HG03280 (cell line): Measurements from ENCODE around the gene OR2V2.
"Not testable (repeated sequence)": the region's sequence is repeated elsewhere in the genome, so short reads cannot be mapped to it uniquely, and the experiment has no call there.

ENCODE experiments used
- ATAC-seq: cut with Tn5 transposase; IDR thresholded peaks from one replicate; pipeline ENCODE4 v1.9.1; 2021; ENCODE audit warnings: mild to moderate bottlenecking, moderate library complexity; ENCODE audit not compliant: unreplicated experiment

The OR2V2 gene

DNA sequence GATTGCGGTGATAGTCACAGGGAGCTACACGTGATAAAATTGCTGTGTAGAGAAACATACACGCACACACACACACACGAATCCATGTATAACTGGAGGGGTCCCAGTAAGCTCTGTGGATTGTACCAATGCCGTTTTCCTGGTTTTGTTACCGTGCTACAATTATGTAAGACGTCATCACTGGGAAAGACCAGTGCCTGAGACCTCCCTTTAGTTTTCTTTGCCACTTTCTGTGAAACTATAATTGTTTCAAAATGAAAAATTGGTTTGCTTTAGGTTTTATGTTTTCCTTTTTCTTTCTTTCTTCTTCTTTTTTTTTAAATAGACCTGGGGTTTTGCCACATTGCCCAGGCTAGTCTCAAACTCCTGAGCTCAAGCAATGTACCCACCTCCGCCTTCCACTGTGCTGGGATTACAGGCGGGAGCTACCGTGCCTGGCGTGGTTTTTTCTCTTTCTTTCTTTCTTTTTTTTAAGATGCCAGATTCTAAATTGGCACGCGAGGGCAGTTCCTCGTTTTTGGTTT lies 21.3 kb downstream of the OR2V2 start:
- no peak for ATAC-seq

DNA sequence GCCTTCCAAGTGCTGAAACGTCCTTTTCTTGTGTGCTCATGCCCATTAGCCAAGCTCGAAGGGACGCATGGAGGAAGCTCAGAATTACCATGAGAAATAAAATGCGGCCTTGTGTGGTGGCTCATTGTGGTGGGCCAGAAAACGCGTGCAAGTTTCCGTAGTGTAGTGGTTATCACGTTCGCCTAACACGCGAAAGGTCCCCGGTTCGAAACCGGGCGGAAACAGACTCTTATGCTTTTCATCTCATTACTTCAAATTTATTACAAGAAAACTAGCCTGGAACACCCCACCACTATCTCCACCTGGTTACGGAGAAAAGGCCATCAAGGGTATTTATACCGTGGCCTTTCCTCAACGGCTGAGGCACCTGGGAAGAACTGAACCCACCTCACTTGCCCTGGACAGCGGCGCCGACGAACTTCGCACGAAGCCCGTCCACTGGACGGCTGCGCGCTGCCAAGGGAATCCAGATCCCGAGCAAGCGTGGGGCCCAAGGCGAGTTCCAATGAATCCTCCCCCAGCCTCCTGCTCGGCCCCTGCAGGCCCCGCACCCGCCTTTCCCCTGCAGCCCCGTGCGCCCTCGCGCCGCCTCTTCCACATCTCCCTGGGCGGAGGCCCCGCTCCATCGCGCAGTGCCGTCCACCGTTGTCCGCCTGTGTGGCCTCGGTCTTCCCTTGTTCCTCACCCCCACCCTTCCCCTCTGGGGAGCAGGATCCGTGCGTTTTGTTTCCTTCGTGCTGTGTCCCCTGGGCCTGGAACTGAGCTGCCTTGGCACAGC lies 22.3 kb downstream of the OR2V2 start:
- ATAC-seq, result not testable (repeated sequence)

DNA sequence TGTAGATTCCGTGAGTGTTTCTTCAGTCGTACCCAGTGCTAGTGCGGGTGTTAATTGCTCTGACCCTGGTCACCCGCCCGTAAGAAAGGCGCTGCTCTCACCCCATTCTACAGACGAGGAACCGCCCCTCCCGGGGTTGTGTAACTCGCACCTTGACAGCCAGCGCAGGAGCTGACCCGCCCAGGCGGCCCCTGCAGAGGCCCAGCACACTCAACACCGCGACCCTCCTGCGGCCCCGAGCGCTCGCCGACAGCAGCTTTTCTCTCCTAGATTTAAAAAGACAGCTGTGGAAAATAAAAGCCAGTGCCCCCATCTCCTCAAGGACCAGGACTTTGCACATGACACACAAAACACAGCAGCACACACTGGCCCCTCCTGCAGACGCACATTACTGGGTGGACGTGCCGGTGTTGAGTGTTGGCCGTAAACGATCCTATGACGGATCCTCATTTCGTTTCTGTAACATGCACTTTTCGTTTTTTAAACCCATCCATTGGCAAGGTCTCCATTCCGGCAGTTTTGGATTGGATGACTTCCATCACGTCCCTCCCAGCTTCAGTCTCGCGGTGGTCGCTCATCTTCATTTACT lies 22.9 kb downstream of the OR2V2 start:
- no peak for ATAC-seq

DNA sequence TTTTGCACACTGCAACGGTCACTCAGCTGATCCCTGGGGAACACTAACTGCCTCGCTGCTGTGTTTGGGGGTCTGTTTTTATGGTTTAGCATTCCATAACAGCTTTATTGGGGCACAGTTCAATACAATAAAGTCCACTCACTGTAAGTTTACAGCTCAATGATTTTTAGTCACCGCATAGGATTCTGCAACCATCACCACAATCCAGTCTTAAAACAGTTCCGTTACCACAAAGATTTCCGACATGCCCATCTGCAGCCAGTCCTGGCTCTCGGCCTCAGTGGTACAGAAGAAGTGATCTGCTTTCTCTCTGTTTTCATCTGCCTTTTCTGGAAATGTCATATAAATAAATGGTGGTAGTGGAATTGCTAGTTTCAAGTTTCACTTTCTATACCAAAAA lies 23.6 kb downstream of the OR2V2 start:
- no peak for ATAC-seq

DNA sequence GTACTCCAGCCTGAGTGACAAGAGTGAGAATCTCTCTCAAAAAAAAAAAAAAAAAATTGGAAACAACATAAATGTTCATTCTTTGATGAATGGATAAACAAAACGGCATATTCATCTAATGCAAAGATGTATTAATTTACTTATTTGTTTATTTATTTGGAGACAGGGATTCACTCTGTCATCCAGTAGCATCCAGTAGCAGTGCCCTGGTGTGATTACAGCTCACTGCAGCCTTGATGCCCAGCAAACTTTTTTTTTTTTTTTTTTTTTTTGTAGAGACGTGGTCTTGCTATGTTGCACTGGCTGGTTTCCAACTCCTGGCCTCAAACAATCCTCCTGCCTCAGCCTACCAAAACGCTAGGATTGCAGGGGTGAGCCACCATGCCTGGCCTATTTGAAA lies 24.4 kb downstream of the OR2V2 start:
- ATAC-seq, result no peak

DNA sequence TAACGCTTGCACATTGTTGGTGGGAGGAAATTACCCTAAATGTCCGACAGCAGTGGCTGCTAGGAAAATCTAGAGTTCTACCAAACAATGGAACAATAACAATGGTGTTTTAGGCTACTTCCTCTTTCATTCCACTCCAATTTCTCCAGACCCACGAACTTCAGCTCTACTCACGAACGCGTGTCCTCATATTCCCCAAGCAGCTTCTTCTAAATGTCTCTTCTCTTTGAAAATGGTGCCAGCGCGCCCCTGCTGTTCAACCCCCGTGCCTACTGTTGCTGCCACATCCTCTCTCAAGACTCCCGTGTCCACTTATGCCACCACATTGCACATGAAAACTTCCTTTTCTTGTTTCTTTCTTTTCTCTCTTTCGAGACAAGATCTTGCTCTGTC lies 25.6 kb downstream of the OR2V2 start:
- ATAC-seq, result peak; percentile 51

DNA sequence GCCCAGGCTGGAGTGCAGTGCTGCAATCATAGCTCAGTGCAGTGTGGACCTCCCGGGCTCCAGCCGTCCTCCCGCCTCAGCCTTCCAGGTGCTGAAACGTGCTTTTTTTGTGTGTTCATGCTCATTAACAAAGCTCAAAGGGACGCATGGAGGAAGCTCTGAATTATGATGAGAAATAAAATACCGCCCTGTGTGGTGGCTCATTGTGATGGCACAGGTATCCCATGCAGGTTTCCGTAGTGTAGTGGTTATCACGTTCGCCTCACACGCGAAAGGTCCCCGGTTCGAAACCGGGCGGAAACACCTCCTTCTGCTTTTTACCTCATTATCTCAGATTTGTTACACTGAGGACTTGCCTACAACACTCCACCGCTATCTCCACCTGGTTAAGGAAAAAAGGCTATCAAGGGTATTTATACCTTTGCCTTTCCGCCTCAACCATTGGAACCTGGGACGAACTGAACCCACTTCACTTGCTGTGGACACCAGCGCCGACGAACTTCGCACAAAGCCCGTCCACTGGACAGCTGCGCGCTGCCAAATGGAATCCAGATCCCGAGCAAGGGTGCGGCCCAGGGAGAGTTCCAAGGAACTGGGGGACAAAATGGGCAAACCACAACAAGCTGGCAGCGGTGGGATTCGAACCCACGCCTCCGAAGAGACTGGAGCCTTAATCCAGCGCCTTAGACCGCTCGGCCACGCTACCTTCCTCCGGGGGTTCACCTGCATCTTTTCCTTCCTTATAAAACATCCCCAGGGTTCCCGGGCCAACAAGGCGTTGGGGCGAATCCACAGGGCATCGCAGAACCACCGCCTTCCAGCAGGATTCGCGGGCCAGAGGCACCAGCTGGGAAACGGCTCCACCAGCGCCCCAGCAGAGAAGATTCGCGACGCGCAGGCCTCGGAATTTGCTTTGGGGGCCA lies 26.3 kb downstream of the OR2V2 start:
- peak; percentile 37 for ATAC-seq

DNA sequence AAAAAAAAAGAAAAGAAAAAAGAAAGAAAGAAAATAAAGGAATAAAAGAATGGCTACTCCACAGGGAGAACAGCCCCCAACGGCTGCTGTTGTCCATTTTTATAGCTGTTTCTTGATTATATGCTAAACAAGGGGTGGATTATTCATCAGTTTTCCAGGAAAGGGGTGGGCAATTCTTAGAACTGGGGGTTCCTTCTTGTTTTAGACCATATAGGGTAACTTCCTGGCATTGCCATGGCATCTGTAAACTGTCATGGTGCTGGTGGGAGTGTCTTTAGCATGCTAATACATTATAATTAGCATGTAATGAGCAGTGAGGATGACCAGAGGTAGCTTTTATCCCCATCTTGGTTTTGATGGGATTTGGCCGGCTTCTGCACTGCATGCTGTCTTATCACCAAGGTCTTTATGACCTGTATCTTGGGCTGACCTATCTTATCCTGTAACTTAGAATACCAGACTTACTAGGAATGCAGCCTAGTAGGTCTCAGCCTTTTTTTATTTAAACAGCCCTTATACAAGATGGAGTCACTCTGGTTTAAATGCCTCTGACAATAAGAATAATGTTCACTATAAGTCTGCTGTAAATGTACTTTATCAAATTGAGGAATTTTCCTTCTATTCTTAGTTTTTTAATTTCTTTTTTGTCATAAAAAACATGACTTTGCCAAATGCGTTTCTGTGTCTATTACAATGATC lies 29.0 kb downstream of the OR2V2 start:
- ATAC-seq, result no peak

DNA sequence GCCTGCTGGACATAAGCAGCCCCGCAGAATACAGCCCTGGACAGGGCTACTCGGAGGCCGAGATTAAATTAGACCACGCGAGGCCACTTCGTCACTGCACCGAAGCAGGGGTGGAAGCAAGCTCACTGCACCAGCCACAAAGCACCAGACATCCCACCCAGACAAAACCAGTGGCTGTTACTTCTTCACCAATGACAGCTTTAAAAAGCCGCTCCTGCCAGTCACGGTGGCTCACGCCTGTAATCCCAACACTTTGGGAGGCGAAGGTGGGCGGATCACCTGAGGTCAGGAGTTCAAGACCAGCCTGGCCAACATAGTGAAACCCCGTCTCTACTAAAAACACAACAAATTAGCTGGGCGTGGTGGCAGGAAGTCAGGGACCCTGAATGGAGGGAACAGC lies 30.2 kb downstream of the OR2V2 start:
- ATAC-seq, result not testable (repeated sequence)

DNA sequence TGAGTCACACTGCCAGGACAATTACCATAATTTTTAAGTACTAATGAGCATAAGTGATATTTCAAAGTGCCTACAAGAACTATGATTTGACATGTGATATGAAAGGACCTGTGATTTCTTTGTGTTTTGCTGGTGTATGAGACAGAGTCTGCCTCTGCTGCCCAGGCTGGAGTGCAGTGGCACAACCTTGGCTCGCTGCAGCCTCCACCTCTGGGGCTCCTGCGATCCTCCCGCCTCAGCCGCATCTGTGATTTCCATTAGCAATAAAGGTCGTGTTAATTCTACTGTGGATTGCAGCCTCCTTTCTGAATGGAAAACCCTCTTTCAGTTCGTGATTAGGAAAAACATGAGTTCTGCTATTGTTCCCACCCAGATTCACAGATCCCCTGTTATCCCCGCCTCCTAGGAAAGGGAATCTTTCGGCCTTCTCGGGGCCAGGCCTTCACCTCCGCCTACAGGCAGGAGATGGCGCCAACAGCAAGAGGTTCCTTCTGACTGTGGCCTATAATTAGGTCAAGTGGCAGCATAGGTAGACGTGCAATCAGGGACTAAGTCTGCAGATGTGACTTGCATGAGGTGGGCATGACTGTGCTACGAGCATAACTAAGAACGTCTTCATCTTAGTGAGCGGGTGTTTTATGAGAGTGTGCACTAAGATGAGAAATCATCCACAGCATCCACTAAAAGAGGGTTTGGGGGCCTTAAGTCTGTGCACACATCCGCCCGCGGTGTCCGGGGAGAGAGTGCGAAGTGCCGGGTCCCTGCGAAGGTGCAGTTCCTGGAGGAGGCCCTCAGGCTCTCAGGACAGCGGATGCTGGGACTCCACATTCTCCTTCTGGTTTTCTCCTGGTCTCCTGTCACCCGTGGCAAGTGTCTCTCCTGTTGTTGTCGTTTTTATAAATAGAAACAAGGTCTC lies 34.5 kb downstream of the OR2V2 start:
- ATAC-seq, result peak; percentile 62

DNA sequence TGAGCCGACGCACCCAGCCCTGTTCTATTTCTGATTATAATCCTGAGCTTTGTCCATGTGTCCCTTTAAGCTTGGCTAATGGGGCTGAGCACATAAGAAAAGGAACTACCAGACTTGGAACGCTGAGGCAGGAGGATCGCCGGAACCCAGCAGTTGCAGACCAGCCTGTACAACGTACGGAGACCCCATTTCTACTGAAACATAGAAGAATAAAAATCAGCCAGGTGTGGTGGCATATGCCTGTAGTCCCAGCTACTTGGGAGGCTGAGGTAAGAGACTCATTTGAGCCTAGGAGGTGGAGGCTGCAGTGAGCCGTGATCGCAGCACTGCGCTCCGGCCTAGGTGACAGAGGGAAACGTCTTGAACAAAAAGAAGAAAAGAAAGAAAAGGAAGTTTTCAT lies 35.3 kb downstream of the OR2V2 start:
- ATAC-seq, result no peak

DNA sequence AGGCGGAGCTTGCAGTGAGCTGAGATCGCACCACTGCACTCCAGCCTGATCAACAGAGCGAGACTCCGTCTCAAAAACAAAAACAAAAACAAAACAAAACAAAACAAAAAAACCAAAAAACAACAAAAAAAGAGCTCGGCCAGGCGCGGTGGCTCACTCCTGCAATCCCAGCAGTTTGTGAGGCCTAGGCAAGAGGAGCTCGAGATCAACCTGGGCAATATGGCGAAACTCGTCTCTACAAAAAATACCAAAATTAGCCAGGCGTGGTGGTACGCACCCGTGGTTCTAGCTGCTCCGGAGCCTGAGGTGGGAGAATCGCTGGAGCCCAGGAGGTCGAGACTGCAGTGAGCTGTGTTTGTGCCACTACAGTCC lies 37.4 kb downstream of the OR2V2 start:
- ATAC-seq, result no peak

DNA sequence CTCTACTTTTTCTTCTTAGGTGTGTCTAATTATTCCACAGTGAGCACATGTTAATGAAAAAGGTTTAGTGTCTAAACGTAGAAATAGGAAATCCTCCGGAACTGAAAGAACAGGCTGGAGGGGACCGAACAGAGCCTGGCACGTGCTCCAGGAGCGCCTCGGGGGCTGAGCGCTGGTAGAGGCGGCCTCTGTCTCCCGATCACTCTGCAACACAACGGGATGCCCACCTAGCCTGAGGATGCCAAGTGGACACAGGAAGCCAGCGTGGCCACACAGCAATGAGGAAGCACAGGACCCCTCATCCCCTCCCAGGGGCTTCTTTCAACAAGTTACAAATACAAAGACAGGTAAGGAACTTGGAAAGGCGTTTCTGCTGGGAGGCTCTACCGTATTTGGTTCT lies 38.2 kb downstream of the OR2V2 start:
- ATAC-seq, result no peak

DNA sequence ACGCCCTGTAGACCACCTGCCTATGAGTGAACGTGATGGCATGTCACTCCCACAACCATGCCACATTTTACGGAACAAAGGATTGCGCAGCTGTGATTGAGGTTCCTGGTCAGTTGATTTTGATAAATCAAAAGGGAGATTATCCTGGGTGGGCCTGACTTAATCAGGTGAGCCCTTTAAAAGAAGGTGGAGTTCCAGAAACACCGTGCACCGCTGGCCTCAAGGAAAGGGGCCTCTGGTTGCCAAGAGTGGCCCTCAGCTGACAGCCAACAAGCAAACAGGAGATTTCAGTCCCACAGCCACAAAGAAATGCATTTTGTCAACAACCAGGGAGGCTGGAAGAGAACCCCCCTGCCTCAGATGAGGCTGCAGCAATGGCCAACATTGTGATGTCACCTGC lies 38.6 kb downstream of the OR2V2 start:
- ATAC-seq, result no peak

DNA sequence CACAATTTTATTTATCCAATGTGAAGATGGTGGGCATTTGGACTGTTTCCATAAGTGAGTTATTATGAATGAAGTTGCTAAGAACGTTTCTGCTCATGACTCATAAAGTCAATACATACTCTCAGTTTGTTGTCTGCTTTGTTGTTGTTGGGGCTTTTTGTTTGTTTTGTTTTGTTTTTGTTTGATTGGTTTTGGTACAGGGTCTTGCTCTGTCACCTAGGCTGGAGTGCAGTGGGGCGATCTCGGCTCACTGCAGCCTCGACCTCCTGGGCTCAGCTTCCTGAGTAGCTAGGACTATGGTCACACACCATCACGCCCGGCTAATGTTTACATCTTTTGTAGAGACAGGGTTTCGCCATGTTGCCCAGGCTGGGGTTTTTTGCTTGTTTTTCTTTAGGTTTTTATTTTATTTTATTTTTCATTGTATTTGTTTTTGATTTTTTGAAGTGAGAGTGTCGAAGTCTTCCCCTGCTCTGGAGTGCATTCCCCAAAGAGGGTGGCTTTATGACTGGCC lies 39.7 kb downstream of the OR2V2 start:
- no peak for ATAC-seq

DNA sequence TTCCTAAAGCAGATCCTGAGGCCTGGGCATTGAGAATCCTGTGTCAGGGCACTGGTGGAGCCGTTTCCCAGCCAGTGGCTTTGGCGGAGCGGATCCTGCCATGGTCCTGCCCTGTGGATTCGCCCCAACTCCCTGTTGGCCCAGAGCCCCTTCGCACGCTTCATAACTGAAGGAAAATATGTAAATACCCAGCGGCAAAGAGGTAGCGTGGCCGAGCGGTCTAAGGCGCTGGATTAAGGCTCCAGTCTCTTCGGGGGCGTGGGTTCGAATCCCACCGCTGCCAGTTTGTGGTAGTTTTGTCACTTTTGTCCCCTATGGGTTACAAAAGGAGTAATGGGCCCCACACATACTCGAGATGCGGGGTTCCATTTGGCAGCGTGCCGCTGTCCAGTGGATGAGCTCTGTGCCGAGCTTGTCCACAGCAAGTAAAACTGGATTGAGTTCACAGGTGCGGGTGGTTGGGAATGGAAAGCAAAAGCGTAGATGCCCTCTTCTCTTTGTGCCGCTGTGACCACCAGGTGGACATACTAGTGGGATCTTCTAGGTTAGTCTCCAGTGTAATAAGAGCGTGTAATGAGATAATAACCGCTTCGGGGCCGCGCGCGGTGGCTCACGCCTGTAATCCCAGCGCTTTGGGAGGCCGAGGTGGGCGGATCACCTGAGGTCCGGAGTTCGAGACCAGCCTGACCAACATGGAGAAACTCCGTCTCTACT lies 40.3 kb downstream of the OR2V2 start:
- ATAC-seq, result no peak

DNA sequence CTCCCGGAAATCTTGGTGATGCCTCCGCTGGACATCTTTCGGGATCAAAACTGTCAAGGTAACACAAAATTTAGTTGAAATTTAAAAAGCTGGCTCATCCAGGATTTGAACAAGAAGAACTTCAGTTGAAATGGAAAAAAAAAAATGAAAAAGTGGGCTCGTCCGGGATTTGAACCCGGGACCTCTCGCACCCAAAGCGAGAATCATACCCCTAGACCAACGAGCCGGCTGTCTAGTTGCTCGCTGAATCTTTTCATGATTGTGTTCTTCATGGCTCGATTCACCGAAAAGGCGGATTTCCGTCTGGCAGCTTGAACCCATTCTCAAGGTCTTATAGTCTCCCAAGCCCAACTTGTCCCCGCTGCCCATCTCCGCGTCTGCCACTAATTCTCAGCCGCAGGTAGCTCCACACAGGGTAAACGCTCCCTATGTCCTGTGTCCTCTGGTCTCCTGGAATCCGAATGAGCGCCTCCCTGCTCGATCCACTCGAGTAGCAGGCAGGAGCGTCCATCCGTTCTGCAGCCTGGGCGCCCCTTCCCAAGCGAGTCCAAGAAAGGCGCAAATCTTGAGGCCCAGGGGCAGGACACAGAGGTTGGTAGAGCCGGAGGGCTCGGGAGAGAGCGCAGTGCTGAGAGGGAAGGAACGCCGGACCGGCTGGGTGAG lies 41.4 kb downstream of the OR2V2 start:
- no peak for ATAC-seq

DNA sequence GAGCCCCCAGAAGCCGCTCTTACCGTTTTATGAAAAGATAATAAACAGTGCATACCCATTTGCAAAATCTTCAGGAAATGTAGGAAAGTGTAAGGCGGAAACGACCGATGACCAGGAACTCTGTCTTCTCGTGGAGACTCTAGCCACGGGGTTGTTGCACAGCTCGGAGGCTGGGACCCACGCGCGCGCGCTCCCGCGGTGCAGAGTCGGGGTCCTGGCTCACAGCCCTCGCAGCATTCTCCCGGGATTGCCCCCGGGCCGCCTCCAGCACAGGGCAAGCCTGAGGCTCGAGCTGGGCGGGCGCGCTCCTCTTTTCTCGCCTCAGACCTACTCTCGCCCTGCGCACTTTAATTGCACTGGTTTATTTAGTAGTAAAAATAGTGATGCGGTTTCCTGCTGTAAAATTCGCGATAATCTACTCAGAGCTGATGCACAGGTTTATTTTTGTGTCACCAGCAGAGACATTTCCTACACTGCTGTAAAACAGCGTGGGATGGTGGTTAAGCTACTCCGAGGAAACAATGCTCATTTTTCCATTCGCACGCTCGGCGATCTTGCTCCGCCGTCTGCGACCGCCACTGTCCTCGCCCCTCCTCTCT lies 42.1 kb downstream of the OR2V2 start:
- no peak for ATAC-seq
